Uterus (tissue), 2 donors: ENCODE measurements around the gene ANKH.

Experiments used
- CTCF ChIP-seq, 4 experiments: fragments of 200-600 bp in 2 of 4; fragments of 450-650 bp in 2 of 4; sonication (generic) in 2 of 4; IDR thresholded peaks; one replicate each; pipeline ENCODE4 v1.5.1; 2016 to 2019; ENCODE audit warnings: antibody characterized with exemption in 4 of 4, mild to moderate bottlenecking in 2 of 4, moderate library complexity in 1 of 4
- POLR2A ChIP-seq, 2 donors: fragments of 450-650 bp; IDR thresholded peaks; one replicate each; pipeline ENCODE4 v1.6.1; 2016; ENCODE audit warnings: antibody characterized with exemption in 2 of 2, mild to moderate bottlenecking in 1 of 2, moderate library complexity in 1 of 2

GRCh38 chr5:14859980-14860379, 11.6 kb downstream of the ANKH start:
- TF ChIP-seq CTCF (IDR thresholded peaks at IDR 0.05) (no peak), POLR2A (IDR thresholded peaks at IDR 0.05) (no peak)
